Measurements from ENCODE around the gene ZDHHC1. TPM values are rescaled to one million over a fixed set of nuclear protein-coding genes. Genes with fewer than 3 reads are reported as not detected.
A peak's percentile ranks its signal among the peaks of the same experiment; 100 is the strongest.

The ZDHHC1 gene
- total and polyA plus RNA-seq, 2 of the 13 experiments (the other 11 are each of a cell fraction or from before 2014, with no cell fraction given) = 0.51 to 1.1 TPM

DNA sequence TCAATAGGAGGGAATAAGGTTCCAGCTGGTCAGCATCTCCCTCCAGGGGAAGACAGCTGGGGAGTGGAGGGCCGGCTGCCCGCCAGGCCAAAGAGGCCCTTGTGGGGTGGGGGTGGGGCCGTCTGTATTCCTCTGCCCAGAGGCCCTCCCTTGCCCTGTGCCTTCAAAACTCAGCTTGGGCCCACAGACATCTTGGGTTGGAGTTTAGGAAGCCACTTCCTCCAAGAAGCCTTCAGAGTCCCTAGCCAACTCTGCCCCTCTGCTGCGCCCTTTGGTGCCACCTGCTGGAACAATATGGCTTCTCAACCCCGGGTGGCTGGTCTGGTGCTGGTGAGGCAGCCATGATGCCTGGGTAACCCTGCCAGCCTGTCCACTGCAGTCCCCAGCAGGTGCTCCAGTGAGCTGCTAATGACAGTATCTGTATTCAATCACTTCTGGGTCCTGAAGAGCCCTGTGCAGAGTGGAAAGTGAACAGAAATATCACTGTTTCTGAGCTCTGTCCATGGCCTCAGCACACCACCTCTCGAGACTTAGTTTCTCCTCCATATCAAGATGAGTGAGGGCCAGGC lies 31.3 kb upstream of the ZDHHC1 start (continued):
- TF ChIP-seq, protein P1, sequence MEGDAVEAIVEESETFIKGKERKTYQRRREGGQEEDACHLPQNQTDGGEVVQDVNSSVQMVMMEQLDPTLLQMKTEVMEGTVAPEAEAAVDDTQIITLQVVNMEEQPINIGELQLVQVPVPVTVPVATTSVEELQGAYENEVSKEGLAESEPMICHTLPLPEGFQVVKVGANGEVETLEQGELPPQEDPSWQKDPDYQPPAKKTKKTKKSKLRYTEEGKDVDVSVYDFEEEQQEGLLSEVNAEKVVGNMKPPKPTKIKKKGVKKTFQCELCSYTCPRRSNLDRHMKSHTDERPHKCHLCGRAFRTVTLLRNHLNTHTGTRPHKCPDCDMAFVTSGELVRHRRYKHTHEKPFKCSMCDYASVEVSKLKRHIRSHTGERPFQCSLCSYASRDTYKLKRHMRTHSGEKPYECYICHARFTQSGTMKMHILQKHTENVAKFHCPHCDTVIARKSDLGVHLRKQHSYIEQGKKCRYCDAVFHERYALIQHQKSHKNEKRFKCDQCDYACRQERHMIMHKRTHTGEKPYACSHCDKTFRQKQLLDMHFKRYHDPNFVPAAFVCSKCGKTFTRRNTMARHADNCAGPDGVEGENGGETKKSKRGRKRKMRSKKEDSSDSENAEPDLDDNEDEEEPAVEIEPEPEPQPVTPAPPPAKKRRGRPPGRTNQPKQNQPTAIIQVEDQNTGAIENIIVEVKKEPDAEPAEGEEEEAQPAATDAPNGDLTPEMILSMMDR (CRISPR knock-in tag; IDR thresholded peaks at IDR 0.05) = peak; percentile 93
- no peak for TF ChIP-seq ZMAT3 (CRISPR knock-in tag; conservative IDR thresholded peaks at IDR 0.05)
- TF ChIP-seq ZNF788 (CRISPR knock-in tag; IDR thresholded peaks at IDR 0.05; ENCODE audit: borderline replicate concordance) = peak; percentile 85; the same call in 1 of the 2 replicates
- 0 out of 2 replicates have a peak, but pooled peaks have one; percentile 9 for TF ChIP-seq ZNF564 (CRISPR knock-in tag; IDR thresholded peaks at IDR 0.05)
- TF ChIP-seq, protein P2, sequence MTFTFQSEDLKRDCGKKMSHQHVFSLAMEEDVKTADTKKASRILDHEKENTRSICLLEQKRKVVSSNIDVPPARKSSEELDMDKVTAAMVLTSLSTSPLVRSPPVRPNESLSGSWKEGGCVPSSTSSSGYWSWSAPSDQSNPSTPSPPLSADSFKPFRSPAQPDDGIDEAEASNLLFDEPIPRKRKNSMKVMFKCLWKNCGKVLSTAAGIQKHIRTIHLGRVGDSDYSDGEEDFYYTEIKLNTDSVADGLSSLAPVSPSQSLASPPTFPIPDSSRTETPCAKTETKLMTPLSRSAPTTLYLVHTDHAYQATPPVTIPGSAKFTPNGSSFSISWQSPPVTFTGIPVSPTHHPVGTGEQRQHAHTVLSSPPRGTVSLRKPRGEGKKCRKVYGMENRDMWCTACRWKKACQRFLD (CRISPR knock-in tag; IDR thresholded peaks at IDR 0.05; ENCODE audit: borderline replicate concordance) = no peak
- TF ChIP-seq, protein P3, sequence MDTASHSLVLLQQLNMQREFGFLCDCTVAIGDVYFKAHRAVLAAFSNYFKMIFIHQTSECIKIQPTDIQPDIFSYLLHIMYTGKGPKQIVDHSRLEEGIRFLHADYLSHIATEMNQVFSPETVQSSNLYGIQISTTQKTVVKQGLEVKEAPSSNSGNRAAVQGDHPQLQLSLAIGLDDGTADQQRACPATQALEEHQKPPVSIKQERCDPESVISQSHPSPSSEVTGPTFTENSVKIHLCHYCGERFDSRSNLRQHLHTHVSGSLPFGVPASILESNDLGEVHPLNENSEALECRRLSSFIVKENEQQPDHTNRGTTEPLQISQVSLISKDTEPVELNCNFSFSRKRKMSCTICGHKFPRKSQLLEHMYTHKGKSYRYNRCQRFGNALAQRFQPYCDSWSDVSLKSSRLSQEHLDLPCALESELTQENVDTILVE (CRISPR knock-in tag; IDR thresholded peaks at IDR 0.05) = no peak
- TF ChIP-seq MAZ (IDR thresholded peaks at IDR 0.05; ENCODE audit: borderline replicate concordance, low read depth, low read length) = 0 out of 2 replicates have a peak, but pooled peaks have one; percentile 12
- no peak for TF ChIP-seq MAZ (CRISPR knock-in tag; IDR thresholded peaks at IDR 0.05; ENCODE audit: low read depth)
- TF ChIP-seq MEF2D (CRISPR knock-in tag; IDR thresholded peaks at IDR 0.05) = no peak
- TF ChIP-seq ISX (CRISPR knock-in tag; conservative IDR thresholded peaks at IDR 0.05) = no peak
- TF ChIP-seq HNRNPL (IDR thresholded peaks at IDR 0.05; ENCODE audit: low read depth, low read length) = peak; percentile 62; the same call in 1 of the 2 replicates
- no peak for TF ChIP-seq ZFP82 (CRISPR knock-in tag; IDR thresholded peaks at IDR 0.05; ENCODE audit: borderline replicate concordance)
- TF ChIP-seq, protein P4, sequence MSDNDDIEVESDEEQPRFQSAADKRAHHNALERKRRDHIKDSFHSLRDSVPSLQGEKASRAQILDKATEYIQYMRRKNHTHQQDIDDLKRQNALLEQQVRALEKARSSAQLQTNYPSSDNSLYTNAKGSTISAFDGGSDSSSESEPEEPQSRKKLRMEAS (IDR thresholded peaks at IDR 0.05) = 0 out of 2 replicates have a peak, but pooled peaks have one; percentile 29
- no peak for TF ChIP-seq KAT8 (CRISPR knock-in tag; IDR thresholded peaks at IDR 0.05)
- TF ChIP-seq, protein P5, sequence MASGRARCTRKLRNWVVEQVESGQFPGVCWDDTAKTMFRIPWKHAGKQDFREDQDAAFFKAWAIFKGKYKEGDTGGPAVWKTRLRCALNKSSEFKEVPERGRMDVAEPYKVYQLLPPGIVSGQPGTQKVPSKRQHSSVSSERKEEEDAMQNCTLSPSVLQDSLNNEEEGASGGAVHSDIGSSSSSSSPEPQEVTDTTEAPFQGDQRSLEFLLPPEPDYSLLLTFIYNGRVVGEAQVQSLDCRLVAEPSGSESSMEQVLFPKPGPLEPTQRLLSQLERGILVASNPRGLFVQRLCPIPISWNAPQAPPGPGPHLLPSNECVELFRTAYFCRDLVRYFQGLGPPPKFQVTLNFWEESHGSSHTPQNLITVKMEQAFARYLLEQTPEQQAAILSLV (CRISPR knock-in tag; IDR thresholded peaks at IDR 0.05; ENCODE audit: borderline replicate concordance) = peak; percentile 58; the same call in 1 of the 2 replicates
- 0 out of 2 replicates have a peak, but pooled peaks have one; percentile 52 for TF ChIP-seq ZNF354B (CRISPR knock-in tag; IDR thresholded peaks at IDR 0.05)
- no peak for TF ChIP-seq SCMH1 (CRISPR knock-in tag; IDR thresholded peaks at IDR 0.05; ENCODE audit: borderline replicate concordance)
- TF ChIP-seq, protein P6, sequence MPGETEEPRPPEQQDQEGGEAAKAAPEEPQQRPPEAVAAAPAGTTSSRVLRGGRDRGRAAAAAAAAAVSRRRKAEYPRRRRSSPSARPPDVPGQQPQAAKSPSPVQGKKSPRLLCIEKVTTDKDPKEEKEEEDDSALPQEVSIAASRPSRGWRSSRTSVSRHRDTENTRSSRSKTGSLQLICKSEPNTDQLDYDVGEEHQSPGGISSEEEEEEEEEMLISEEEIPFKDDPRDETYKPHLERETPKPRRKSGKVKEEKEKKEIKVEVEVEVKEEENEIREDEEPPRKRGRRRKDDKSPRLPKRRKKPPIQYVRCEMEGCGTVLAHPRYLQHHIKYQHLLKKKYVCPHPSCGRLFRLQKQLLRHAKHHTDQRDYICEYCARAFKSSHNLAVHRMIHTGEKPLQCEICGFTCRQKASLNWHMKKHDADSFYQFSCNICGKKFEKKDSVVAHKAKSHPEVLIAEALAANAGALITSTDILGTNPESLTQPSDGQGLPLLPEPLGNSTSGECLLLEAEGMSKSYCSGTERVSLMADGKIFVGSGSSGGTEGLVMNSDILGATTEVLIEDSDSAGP (CRISPR knock-in tag; IDR thresholded peaks at IDR 0.05; ENCODE audit: borderline replicate concordance) = 0 out of 2 replicates have a peak, but pooled peaks have one; percentile 10
- no peak for TF ChIP-seq TOPORS (CRISPR knock-in tag; IDR thresholded peaks at IDR 0.05)
- TF ChIP-seq REPIN1 (CRISPR knock-in tag; IDR thresholded peaks at IDR 0.05; ENCODE audit: borderline replicate concordance, low read depth) = 0 out of 2 replicates have a peak, but pooled peaks have one; percentile 63
- peak; percentile 50; the same call in 1 of the 2 replicates for TF ChIP-seq ZNF292 (CRISPR knock-in tag; IDR thresholded peaks at IDR 0.05; ENCODE audit: borderline replicate concordance, low read depth)

All from HepG2 (cell line).